HL-60 (cell line): Measurements from ENCODE around the gene CHP2.

Experiments used
- DNase-seq, 2 experiments: peaks; one replicate each; pipeline ENCODE4 v3.0.0-alpha.2; 2010 to 2020; ENCODE audit warnings: low read depth in 1 of 2, low spot score in 1 of 2
- H3K27ac ChIP-seq: fragments of 250-450 bp; sonication (Bioruptor Pico); replicated peaks from 2 replicates; pipeline ENCODE4 v1.5.1; 2020; ENCODE audit warnings: mild to moderate bottlenecking, moderate library complexity
- H3K27me3 ChIP-seq: fragments of 250-450 bp; sonication (Bioruptor Pico); 2 replicates; pipeline ENCODE4 v1.5.1; 2021; ENCODE audit warnings: mild to moderate bottlenecking, moderate library complexity; ENCODE audit not compliant: insufficient read depth, poor library complexity, severe bottlenecking
- H3K4me3 ChIP-seq: replicated peaks from 2 replicates; pipeline ENCODE4 v1.5.1; 2011; ENCODE audit warnings: mild to moderate bottlenecking, control low read depth, low read length; ENCODE audit not compliant: insufficient read depth
- GABPA ChIP-seq: IDR thresholded peaks from 2 replicates; pipeline ENCODE4 v1.6.1; 2012; ENCODE audit warnings: low read depth
- POLR2AphosphoS5 ChIP-seq: IDR thresholded peaks from 2 replicates; pipeline ENCODE4 v1.6.1; 2012; ENCODE audit warnings: low read depth
- SPI1 ChIP-seq: IDR thresholded peaks from 2 replicates; pipeline ENCODE4 v1.6.1; 2012; ENCODE audit warnings: low read depth, mild to moderate bottlenecking, borderline replicate concordance
- TF ChIP-seq, protein P1 (sequence below): IDR thresholded peaks from 2 replicates; pipeline ENCODE4 v1.6.1; 2012; ENCODE audit warnings: low read depth; ENCODE audit not compliant: insufficient replicate concordance
- TF ChIP-seq, protein P2 (sequence below): IDR thresholded peaks from one replicate; pipeline ENCODE4 v1.5.1; 2011; ENCODE audit warnings: low read length, control low read depth, inconsistent platforms; ENCODE audit not compliant: insufficient read depth

Gene CHP2

DNA sequence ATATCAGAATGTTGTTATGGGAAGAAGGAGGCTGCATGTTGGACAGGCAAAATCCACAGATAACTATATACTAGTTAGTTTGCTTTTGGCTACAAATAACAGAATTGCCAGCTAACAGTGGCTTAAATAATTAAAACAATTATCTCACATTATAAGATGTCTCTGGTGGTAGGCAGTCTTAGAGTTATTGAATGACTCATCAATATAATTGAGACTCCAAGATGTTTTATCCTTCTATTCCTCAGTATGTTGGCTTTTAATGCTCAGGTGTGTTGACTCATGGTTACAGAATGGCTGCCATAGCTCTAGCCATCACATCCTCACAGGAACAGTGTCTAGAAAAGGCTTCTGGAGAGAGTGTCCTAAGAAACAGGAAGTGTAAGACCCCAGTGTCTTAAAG is 11.1 kb downstream of the CHP2 start:
- no peak for TF ChIP-seq SPI1
- TF ChIP-seq, protein P1, sequence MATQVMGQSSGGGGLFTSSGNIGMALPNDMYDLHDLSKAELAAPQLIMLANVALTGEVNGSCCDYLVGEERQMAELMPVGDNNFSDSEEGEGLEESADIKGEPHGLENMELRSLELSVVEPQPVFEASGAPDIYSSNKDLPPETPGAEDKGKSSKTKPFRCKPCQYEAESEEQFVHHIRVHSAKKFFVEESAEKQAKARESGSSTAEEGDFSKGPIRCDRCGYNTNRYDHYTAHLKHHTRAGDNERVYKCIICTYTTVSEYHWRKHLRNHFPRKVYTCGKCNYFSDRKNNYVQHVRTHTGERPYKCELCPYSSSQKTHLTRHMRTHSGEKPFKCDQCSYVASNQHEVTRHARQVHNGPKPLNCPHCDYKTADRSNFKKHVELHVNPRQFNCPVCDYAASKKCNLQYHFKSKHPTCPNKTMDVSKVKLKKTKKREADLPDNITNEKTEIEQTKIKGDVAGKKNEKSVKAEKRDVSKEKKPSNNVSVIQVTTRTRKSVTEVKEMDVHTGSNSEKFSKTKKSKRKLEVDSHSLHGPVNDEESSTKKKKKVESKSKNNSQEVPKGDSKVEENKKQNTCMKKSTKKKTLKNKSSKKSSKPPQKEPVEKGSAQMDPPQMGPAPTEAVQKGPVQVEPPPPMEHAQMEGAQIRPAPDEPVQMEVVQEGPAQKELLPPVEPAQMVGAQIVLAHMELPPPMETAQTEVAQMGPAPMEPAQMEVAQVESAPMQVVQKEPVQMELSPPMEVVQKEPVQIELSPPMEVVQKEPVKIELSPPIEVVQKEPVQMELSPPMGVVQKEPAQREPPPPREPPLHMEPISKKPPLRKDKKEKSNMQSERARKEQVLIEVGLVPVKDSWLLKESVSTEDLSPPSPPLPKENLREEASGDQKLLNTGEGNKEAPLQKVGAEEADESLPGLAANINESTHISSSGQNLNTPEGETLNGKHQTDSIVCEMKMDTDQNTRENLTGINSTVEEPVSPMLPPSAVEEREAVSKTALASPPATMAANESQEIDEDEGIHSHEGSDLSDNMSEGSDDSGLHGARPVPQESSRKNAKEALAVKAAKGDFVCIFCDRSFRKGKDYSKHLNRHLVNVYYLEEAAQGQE, result no peak
- TF ChIP-seq, protein P2, sequence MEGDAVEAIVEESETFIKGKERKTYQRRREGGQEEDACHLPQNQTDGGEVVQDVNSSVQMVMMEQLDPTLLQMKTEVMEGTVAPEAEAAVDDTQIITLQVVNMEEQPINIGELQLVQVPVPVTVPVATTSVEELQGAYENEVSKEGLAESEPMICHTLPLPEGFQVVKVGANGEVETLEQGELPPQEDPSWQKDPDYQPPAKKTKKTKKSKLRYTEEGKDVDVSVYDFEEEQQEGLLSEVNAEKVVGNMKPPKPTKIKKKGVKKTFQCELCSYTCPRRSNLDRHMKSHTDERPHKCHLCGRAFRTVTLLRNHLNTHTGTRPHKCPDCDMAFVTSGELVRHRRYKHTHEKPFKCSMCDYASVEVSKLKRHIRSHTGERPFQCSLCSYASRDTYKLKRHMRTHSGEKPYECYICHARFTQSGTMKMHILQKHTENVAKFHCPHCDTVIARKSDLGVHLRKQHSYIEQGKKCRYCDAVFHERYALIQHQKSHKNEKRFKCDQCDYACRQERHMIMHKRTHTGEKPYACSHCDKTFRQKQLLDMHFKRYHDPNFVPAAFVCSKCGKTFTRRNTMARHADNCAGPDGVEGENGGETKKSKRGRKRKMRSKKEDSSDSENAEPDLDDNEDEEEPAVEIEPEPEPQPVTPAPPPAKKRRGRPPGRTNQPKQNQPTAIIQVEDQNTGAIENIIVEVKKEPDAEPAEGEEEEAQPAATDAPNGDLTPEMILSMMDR, result no peak
- TF ChIP-seq POLR2AphosphoS5, result no peak
- TF ChIP-seq GABPA, result no peak
- Histone ChIP-seq H3K4me3 (no peak overlapping the region), H3K27ac (no peak overlapping the region), H3K27me3 (no peaks in the 10 kb centered on the region)
- DNase-seq, result no peak

DNA sequence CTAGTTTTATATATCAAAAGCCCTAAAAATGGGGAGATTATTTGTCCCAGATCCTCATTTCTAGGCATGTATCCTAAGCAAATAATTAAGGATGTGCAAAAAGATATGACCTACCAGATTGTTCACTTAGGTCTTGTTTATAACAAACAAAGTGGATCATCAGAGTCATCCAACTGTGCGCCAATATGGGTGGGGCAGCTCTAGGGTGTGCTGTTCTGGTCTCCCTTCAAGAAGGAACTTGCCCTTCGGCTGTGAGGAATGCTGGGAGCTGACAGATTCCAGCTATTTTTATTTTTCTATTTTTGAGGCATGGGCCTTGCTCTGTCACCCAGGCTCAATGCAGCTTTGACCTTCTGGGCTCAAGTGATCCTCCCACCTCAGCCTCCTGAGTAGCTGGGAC is 13.8 kb downstream of the CHP2 start:
- TF ChIP-seq POLR2AphosphoS5, result no peak
- no peak overlapping the region for H3K4me3 ChIP-seq
- DNase-seq, result no peak
- peaks cover 2% of the 10 kb centered on the region for H3K27me3 ChIP-seq
- no peak overlapping the region for H3K27ac ChIP-seq

DNA sequence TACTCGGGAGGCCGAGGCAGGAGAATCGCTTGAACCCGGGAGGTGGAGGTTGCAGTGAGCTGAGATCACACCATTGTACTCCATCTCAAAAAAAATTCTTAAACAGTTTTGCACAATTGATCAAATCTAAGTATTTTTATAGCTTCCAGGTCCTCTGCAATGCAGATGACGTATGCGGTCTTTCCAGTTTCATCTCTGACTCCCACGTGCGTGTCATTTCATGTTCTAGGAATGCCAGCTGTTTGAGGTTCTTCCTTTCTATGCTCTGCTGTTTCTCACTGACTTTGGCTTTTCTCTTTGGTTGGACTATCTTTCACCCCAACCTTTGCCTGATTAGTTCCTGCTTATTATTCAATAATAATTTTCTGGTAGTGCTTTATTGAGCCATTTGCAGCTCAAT is 16.2 kb downstream of the CHP2 start:
- Histone ChIP-seq H3K4me3 (no peak overlapping the region), H3K27ac (no peak overlapping the region), H3K27me3 (peaks cover 3% of the 10 kb centered on the region)
- DNase-seq, result no peak
- TF ChIP-seq, protein P1, result no peak
- TF ChIP-seq, protein P2, result no peak
- TF ChIP-seq SPI1 (no peak), POLR2AphosphoS5 (no peak), GABPA (no peak)

DNA sequence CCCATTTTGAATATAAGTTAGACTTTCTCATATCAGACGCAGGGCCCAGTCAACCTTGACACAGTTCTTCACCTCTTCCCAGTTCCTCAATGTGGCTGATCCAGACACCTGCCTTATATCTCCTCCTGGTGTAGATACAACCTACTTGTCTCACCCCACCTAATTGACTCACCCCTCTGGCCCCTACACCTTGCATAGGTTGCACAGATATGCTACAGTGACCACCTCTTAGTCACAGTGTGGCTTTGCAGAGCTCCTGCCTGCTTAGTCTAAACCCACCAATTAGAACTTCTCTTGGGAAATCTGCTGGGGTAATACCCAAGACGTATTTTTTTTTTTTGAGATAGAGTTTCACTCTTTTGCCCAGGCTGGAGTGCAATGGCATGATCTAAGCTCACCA is 16.8 kb downstream of the CHP2 start:
- TF ChIP-seq, protein P1, result no peak
- TF ChIP-seq POLR2AphosphoS5 (no peak), GABPA (no peak), SPI1 (no peak)
- TF ChIP-seq, protein P2, result no peak
- H3K4me3 ChIP-seq, result no peak overlapping the region
- H3K27me3 ChIP-seq, result peaks cover 3% of the 10 kb centered on the region
- no peak for DNase-seq
- H3K27ac ChIP-seq, result no peak overlapping the region
